Breast epithelium (tissue), 3 donors: ENCODE results near the gene EPB41L2.

ENCODE experiments used
- CTCF ChIP-seq, 3 donors: fragments of 450-650 bp; IDR thresholded peaks; one replicate each; pipeline ENCODE4 v1.5.1; 2016 to 2017; ENCODE audit warnings: antibody characterized with exemption in 3 of 3, mild to moderate bottlenecking in 3 of 3, moderate library complexity in 3 of 3
- POLR2A ChIP-seq: fragments of 450-650 bp; IDR thresholded peaks from one replicate; pipeline ENCODE4 v1.6.1; 2016; ENCODE audit warnings: antibody characterized with exemption, mild to moderate bottlenecking, moderate library complexity
- POLR2AphosphoS5 ChIP-seq, 3 donors: sonication (generic); formaldehyde crosslinking; IDR thresholded peaks; one replicate each; pipeline ENCODE4 v1.6.1; 2017; ENCODE audit warnings: antibody characterized with exemption in 3 of 3

DNA sequence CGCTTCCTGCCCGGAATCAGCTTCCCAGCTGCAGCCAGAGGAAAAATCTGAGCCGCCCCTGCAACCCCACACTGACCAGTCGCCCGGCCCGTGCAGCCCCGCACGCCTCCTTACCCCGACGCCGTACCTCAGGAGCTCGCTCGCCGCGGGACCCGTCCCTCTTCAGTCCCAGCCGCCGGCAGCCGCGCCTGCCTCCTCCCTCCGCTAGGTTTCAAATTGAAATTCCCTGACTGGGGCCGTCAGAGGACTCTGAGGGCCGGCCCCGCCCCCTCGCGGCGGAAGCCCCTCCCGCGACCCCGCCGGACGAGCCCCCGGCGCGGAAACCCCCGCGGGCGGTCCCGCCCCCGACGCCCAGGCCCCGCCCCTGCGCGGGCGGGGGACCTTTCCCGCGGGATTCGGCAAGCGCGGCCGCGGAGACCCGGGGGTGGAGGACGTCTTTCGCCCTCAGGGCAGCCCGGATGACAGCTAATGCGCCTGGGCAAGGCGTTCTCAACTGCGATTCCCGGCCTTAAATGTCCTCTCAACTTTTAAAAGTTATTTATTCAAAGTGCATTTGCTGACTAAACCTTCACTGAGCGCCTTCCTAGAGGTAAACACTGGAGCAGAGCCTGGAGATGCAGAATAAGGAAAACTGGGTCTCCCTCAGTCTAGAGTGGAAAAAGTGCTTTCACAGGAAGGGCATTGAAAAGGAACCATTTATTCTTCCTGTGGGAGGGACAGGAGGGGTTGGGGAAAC is at the start of gene EPB41L2:
- TF ChIP-seq POLR2A (no peak), CTCF (IDR thresholded peaks at IDR 0.05) (peak in 1 of 3 donors; percentile 40), POLR2AphosphoS5 (IDR thresholded peaks at IDR 0.05) (peak in 1 of 3 donors; percentile 4)
